ENCODE measurements around the gene SPRR2B. TPM values are rescaled to one million over a fixed set of nuclear protein-coding genes. Genes with fewer than 3 reads are reported as not detected.
"Not testable (repeated sequence)": the region's sequence is repeated elsewhere in the genome, so short reads cannot be mapped to it uniquely, and the experiment has no call there.

The SPRR2B gene
- 10 to 100 TPM; 10.9 to 75.1 TPM for polyA plus RNA-seq

DNA sequence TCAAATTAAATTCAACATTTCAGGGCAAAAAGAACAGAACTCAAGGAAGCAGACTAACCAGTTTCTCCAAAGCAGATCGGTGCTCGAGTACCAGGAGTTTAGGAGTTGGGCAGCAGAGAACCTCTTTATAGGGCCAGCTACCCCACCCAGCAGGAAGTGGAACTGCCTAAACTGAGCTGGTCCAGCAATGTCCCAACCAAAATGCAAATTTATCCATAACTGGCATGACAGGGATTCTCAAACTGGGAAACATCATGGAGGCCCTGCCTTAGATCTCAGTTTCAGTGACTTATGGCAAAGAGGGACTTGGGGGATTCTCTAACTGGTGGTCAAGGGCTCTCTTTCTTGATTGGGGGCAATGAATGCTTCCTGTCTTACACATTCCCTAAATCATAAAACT lies at the start of gene SPRR2B:
Gene SPRR2B, minus strand, starts transcription at position 101 of the 400 bp plus-strand sequence. CDS start 772 bp downstream, outside the sequence.
- H3K36me3 ChIP-seq (ENCODE audit: control insufficient read depth in 2 of 2, insufficient read depth in 2 of 2, low read length in 1 of 2): no peaks in the 10 kb centered on the region
- no peaks in the 10 kb centered on the region for H3K4me1 ChIP-seq (ENCODE audit: control insufficient read depth in 2 of 2, insufficient read depth in 2 of 2, low read length in 1 of 2)
- no peaks in the 10 kb centered on the region for H3K9me3 ChIP-seq (ENCODE audit: control insufficient read depth in 2 of 2, insufficient read depth in 1 of 2, low read depth in 1 of 2, low read length in 1 of 2)
- H3K4me3 ChIP-seq (ENCODE audit: low read depth in 1 of 2, low read length in 2 of 2): no peak within 1 kb of the TSS
- WGBS, 2 donors: 38 to 54% methylated on average over 2 of the region's 2 CpGs
- peak within 1 kb of the TSS in 1 of 2 donors; percentile 37 for H3K27ac ChIP-seq (ENCODE audit: low read depth in 2 of 2, low read length in 1 of 2)
- no peaks in the 10 kb centered on the region for H3K27me3 ChIP-seq (ENCODE audit: control insufficient read depth in 1 of 2, insufficient read depth in 2 of 2, low read length in 2 of 2)

DNA sequence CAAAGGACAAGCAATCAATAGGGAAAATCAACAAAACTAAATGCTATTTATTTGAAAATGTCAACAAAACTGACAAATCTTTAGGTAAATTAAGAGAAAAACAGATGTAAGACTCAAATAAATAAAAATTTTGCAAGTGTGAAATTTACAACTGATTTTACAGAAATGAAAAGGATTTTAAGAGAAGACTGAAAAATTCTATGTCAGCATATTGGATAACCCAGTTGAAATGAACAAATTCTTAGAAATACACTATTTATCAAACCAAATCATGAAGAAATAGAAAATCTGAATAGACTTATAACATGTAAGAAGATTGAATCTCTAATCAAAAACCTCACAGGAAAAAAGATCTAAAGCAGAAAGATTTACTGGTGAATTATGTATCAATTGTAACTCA lies 49.5 kb upstream of the SPRR2B start:
- Histone ChIP-seq H3K4me3 (ENCODE audit: low read depth in 1 of 2, low read length in 2 of 2) (no peak overlapping the region), H3K36me3 (ENCODE audit: control insufficient read depth in 2 of 2, insufficient read depth in 2 of 2, low read length in 1 of 2) (no peaks in the 10 kb centered on the region), H3K4me1 (ENCODE audit: control insufficient read depth in 2 of 2, insufficient read depth in 2 of 2, low read length in 1 of 2) (no peaks in the 10 kb centered on the region), H3K9me3 (ENCODE audit: control insufficient read depth in 2 of 2, insufficient read depth in 1 of 2, low read depth in 1 of 2, low read length in 1 of 2) (no peaks in the 10 kb centered on the region), H3K27ac (ENCODE audit: low read depth in 2 of 2, low read length in 1 of 2) (no peak overlapping the region), H3K27me3 (ENCODE audit: control insufficient read depth in 1 of 2, insufficient read depth in 2 of 2, low read length in 2 of 2) (no peaks in the 10 kb centered on the region)

DNA sequence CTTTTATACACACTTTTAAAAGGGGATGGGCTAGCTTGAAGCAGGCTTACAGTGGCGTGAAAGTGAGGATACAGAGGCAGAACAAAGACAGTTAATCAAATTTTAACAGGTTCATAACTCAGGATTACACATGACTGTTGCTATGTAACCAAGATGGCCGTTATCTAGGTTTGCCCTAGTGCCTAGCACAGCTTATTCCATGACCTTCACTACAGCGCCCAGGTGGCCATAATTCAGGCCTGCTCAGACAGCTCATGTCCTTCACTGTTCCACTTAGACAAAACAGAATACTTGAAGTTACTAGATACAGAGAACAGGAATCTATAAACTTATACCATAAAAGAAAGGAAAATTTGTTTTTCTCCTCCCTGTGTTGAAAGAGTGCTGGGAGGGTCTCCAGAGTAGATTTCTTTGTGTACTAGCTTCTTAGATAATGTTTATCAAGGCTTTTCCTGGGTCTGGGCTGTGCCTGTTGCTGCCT lies 48.1 kb upstream of the SPRR2B start:
- Histone ChIP-seq H3K4me1 (ENCODE audit: control insufficient read depth in 2 of 2, insufficient read depth in 2 of 2, low read length in 1 of 2) (no peaks in the 10 kb centered on the region), H3K27ac (ENCODE audit: low read depth in 2 of 2, low read length in 1 of 2) (no peak overlapping the region), H3K4me3 (ENCODE audit: low read depth in 1 of 2, low read length in 2 of 2) (no peak overlapping the region), H3K36me3 (ENCODE audit: control insufficient read depth in 2 of 2, insufficient read depth in 2 of 2, low read length in 1 of 2) (no peaks in the 10 kb centered on the region), H3K27me3 (ENCODE audit: control insufficient read depth in 1 of 2, insufficient read depth in 2 of 2, low read length in 2 of 2) (no peaks in the 10 kb centered on the region), H3K9me3 (ENCODE audit: control insufficient read depth in 2 of 2, insufficient read depth in 1 of 2, low read depth in 1 of 2, low read length in 1 of 2) (no peaks in the 10 kb centered on the region)
- 47 to 52% methylated on average over 3 of the region's 3 CpGs for WGBS, 2 donors

DNA sequence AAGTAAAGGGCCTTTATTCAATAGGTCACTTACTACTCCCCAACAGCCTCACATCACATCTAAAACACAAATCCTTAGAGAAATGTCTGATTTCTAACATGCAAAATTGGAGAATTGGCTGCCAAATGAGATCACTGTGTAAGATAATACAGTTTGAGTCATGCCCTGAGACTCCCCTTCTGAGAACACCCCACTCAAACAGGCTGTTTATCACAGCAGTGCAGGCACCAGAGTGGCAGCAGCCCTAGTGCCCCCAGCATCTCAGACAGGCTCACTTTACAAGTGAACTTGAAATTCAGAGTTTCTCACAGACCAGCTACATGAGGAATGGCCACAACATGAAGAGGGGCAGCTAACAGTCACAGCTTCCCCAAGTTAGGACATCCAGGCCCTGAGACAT lies 43.9 kb upstream of the SPRR2B start:
- H3K36me3 ChIP-seq (ENCODE audit: control insufficient read depth in 2 of 2, insufficient read depth in 2 of 2, low read length in 1 of 2); H3K9me3 ChIP-seq (ENCODE audit: control insufficient read depth in 2 of 2, insufficient read depth in 1 of 2, low read depth in 1 of 2, low read length in 1 of 2); H3K4me1 ChIP-seq (ENCODE audit: control insufficient read depth in 2 of 2, insufficient read depth in 2 of 2, low read length in 1 of 2); H3K4me3 ChIP-seq (ENCODE audit: low read depth in 1 of 2, low read length in 2 of 2); H3K27me3 ChIP-seq (ENCODE audit: control insufficient read depth in 1 of 2, insufficient read depth in 2 of 2, low read length in 2 of 2); H3K27ac ChIP-seq (ENCODE audit: low read depth in 2 of 2, low read length in 1 of 2): not testable (repeated sequence)

DNA sequence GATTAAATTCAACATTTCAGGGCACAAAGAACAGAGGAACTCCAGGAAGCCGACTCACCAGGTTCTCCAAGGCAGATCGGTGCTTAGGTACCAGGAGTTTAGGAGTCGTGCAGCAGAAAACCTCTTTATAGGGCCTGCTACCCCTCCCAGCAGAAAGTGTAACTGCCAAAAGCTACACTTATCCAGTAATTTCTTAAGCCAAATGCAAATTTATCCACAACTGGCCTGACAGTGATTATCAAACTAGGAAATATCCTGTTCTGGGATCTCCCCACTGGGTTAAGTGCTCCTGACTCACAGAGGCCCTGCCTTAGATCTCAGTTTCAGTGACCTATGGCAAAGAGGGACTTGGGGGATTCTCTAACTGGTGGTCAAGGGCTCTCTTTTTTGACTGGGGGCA lies 42.0 kb upstream of the SPRR2B start, which contains the start of gene SPRR2F:
Gene SPRR2F, minus strand, starts transcription at position 101 of the 400 bp plus-strand sequence. CDS start 783 bp downstream, outside the sequence.
- Histone ChIP-seq H3K27me3 (ENCODE audit: control insufficient read depth in 1 of 2, insufficient read depth in 2 of 2, low read length in 2 of 2) (no peaks in the 10 kb centered on the region), H3K4me1 (ENCODE audit: control insufficient read depth in 2 of 2, insufficient read depth in 2 of 2, low read length in 1 of 2) (no peaks in the 10 kb centered on the region), H3K27ac (ENCODE audit: low read depth in 2 of 2, low read length in 1 of 2) (no peak within 1 kb of the TSS), H3K4me3 (ENCODE audit: low read depth in 1 of 2, low read length in 2 of 2) (no peak within 1 kb of the TSS), H3K9me3 (ENCODE audit: control insufficient read depth in 2 of 2, insufficient read depth in 1 of 2, low read depth in 1 of 2, low read length in 1 of 2) (no peaks in the 10 kb centered on the region), H3K36me3 (ENCODE audit: control insufficient read depth in 2 of 2, insufficient read depth in 2 of 2, low read length in 1 of 2) (no peaks in the 10 kb centered on the region)
- 86 to 87% methylated on average over 3 of the region's 3 CpGs for WGBS, 2 donors

DNA sequence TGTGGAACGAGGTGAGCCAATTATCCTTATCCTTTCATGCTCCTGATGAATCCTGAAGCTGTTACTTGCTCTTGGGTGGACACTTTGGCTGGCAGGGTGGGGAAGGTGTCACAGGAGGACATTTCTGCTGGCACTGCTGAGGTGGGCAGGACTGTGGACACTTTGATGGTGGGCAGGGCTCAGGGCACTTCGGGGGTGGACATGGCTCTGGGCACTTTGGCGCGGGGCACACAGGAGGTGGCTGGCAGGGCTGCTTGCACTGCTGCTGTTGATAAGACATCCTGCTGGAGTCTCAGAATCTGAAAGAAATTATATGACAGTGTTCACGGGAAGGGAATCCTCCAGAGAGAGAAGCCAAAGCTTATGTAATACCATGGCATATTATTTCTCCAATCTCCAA lies 41.0 kb upstream of the SPRR2B start:
- 71 to 79% methylated on average over 5 of the region's 5 CpGs for WGBS, 2 donors
- not testable (repeated sequence) for H3K36me3 ChIP-seq (ENCODE audit: control insufficient read depth in 2 of 2, insufficient read depth in 2 of 2, low read length in 1 of 2); H3K4me3 ChIP-seq (ENCODE audit: low read depth in 1 of 2, low read length in 2 of 2); H3K9me3 ChIP-seq (ENCODE audit: control insufficient read depth in 2 of 2, insufficient read depth in 1 of 2, low read depth in 1 of 2, low read length in 1 of 2); H3K4me1 ChIP-seq (ENCODE audit: control insufficient read depth in 2 of 2, insufficient read depth in 2 of 2, low read length in 1 of 2); H3K27me3 ChIP-seq (ENCODE audit: control insufficient read depth in 1 of 2, insufficient read depth in 2 of 2, low read length in 2 of 2); H3K27ac ChIP-seq (ENCODE audit: low read depth in 2 of 2, low read length in 1 of 2)

DNA sequence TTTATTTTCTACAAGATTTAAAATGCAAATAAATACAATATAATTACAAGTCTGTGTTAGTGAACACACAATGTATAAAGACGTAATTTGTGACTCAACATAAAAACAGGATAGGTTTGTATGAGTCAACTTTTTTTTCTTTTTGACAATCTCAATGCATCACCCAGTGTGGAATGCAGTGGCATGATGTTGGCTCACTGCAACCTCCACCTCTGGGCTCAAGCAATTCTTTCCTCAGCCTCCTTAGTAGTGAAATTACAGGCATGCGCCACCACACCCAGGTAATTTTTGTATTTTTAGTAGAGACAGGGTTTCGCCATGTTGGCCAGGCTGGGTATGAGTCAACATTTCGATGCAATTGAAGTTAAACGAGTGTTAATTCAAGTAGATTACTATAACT lies 28.8 kb upstream of the SPRR2B start:
- no peaks in the 10 kb centered on the region for H3K27me3 ChIP-seq (ENCODE audit: control insufficient read depth in 1 of 2, insufficient read depth in 2 of 2, low read length in 2 of 2)
- H3K9me3 ChIP-seq (ENCODE audit: control insufficient read depth in 2 of 2, insufficient read depth in 1 of 2, low read depth in 1 of 2, low read length in 1 of 2): no peaks in the 10 kb centered on the region
- H3K27ac ChIP-seq (ENCODE audit: low read depth in 2 of 2, low read length in 1 of 2): no peak overlapping the region
- no peaks in the 10 kb centered on the region for H3K36me3 ChIP-seq (ENCODE audit: control insufficient read depth in 2 of 2, insufficient read depth in 2 of 2, low read length in 1 of 2)
- 55 to 57% methylated on average over 5 of the region's 5 CpGs for WGBS, 2 donors
- H3K4me3 ChIP-seq (ENCODE audit: low read depth in 1 of 2, low read length in 2 of 2): no peak overlapping the region
- H3K4me1 ChIP-seq (ENCODE audit: control insufficient read depth in 2 of 2, insufficient read depth in 2 of 2, low read length in 1 of 2): no peaks in the 10 kb centered on the region

DNA sequence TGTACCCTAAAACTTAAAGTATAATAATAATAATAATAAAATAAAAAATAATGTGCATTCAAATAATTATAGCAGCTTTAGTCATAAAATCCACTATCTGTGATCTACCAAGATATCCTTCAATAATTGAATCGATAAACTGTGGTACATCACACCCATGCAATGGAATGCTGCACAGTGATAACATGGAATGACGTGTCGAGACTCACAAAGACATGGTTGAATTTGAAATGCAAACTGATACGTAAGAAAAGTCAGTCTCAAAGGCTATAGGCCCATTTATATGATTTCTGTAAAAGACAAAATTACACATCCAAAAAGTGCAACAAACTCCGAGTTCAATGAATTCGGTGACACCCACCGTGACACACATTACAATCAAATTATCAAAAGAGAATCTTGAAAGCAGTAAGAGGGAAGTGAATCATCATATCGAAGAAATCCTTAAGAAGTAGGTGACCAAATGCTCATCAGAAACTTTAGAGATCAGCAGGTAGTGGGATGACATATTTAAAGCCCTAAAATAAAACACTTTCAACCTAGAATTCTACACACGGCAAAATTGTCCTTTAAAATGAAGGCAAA lies 28.1 kb upstream of the SPRR2B start:
- Histone ChIP-seq H3K27me3 (ENCODE audit: control insufficient read depth in 1 of 2, insufficient read depth in 2 of 2, low read length in 2 of 2) (no peaks in the 10 kb centered on the region), H3K9me3 (ENCODE audit: control insufficient read depth in 2 of 2, insufficient read depth in 1 of 2, low read depth in 1 of 2, low read length in 1 of 2) (no peaks in the 10 kb centered on the region), H3K4me3 (ENCODE audit: low read depth in 1 of 2, low read length in 2 of 2) (no peak overlapping the region), H3K4me1 (ENCODE audit: control insufficient read depth in 2 of 2, insufficient read depth in 2 of 2, low read length in 1 of 2) (no peaks in the 10 kb centered on the region), H3K27ac (ENCODE audit: low read depth in 2 of 2, low read length in 1 of 2) (no peak overlapping the region), H3K36me3 (ENCODE audit: control insufficient read depth in 2 of 2, insufficient read depth in 2 of 2, low read length in 1 of 2) (no peaks in the 10 kb centered on the region)
- 90 to 91% methylated on average over 9 of the region's 9 CpGs for WGBS, 2 donors

DNA sequence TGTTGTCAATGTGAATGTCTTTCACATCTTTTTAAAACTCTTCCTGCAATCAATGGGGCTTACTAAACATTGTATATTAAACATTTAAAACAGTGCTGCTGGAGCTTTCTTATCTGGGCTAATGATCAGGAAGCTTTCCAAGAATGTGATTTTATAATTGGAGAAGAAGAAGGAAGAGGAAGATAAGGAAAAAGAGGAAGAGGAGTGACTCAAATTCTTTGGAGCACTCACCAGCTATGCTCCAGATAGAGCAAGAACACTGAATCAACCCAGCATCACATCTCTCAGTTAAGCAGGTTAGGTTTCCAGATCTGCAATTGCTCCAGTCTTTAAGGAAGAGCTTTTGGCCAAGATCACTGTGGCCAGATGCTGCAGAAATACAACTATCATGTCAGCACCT lies 24.4 kb upstream of the SPRR2B start:
- H3K4me3 ChIP-seq (ENCODE audit: low read depth in 1 of 2, low read length in 2 of 2): no peak overlapping the region
- no peaks in the 10 kb centered on the region for H3K27me3 ChIP-seq (ENCODE audit: control insufficient read depth in 1 of 2, insufficient read depth in 2 of 2, low read length in 2 of 2)
- no peaks in the 10 kb centered on the region for H3K4me1 ChIP-seq (ENCODE audit: control insufficient read depth in 2 of 2, insufficient read depth in 2 of 2, low read length in 1 of 2)
- H3K27ac ChIP-seq (ENCODE audit: low read depth in 2 of 2, low read length in 1 of 2): no peak overlapping the region
- H3K36me3 ChIP-seq (ENCODE audit: control insufficient read depth in 2 of 2, insufficient read depth in 2 of 2, low read length in 1 of 2): no peaks in the 10 kb centered on the region
- no peaks in the 10 kb centered on the region for H3K9me3 ChIP-seq (ENCODE audit: control insufficient read depth in 2 of 2, insufficient read depth in 1 of 2, low read depth in 1 of 2, low read length in 1 of 2)

DNA sequence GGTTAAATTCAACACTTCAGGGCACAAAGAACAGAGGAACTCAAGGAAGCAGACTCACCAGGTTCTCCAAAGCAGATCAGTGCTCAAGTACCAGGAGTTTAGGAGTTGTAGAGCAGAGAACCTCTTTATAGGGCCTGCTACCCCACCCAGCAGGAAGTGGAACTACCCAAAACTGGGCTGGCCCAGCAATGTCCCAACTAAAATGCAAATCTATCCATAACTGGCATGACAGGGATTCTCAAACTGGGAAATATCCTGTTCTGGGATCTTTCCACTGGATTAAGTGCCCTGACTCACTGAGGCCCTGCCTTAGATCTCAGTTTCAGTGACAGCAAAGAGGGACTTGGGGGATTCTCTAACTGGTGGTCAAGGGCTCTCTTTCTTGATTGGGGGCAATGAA lies 23.0 kb upstream of the SPRR2B start, which contains the start of gene SPRR2E:
Gene SPRR2E, minus strand, starts transcription at position 101 of the 400 bp plus-strand sequence. CDS start 775 bp downstream, outside the sequence.
- Histone ChIP-seq H3K36me3 (ENCODE audit: control insufficient read depth in 2 of 2, insufficient read depth in 2 of 2, low read length in 1 of 2) (no peaks in the 10 kb centered on the region), H3K27me3 (ENCODE audit: control insufficient read depth in 1 of 2, insufficient read depth in 2 of 2, low read length in 2 of 2) (no peaks in the 10 kb centered on the region), H3K4me3 (ENCODE audit: low read depth in 1 of 2, low read length in 2 of 2) (peak within 1 kb of the TSS in 1 of 2 donors; percentile 11), H3K4me1 (ENCODE audit: control insufficient read depth in 2 of 2, insufficient read depth in 2 of 2, low read length in 1 of 2) (no peaks in the 10 kb centered on the region), H3K27ac (ENCODE audit: low read depth in 2 of 2, low read length in 1 of 2) (peak within 1 kb of the TSS in 1 of 2 donors; percentile 7), H3K9me3 (ENCODE audit: control insufficient read depth in 2 of 2, insufficient read depth in 1 of 2, low read depth in 1 of 2, low read length in 1 of 2) (no peaks in the 10 kb centered on the region)

Data from esophagus (tissue), 2 donors.